Peyer's patch (tissue), 4 donors: ENCODE results near the gene STARD3NL. TPM values are rescaled to one million over a fixed set of nuclear protein-coding genes. Genes with fewer than 3 reads are reported as not detected.
A peak's percentile ranks its signal among the peaks of the same experiment; 100 is the strongest.

Experiments
- DNase-seq, 3 donors: peaks; one replicate each; pipeline ENCODE4 v3.0.0-alpha.2; 2017 to 2019
- H3K27ac ChIP-seq, 4 donors: fragments of 200-600 bp; sonication (generic); one replicate each; pipeline ENCODE4 v1.5.1; 2016 to 2019
- H3K27me3 ChIP-seq, 2 donors: fragments of 200-600 bp; sonication (generic); one replicate each; pipeline ENCODE4 v1.5.1; 2019
- H3K36me3 ChIP-seq, 3 donors: fragments of 200-600 bp; sonication (generic); one replicate each; pipeline ENCODE4 v1.5.1; 2016 to 2019
- H3K4me1 ChIP-seq, 4 donors: fragments of 200-600 bp; sonication (generic); one replicate each; pipeline ENCODE4 v1.5.1; 2016 to 2019
- H3K4me3 ChIP-seq, 4 donors: fragments of 200-600 bp; sonication (generic); 1 replicate in 3 of 4; 2 replicates in 1 of 4; pipeline ENCODE4 v1.5.1; 2016 to 2019; ENCODE audit warnings: mild to moderate bottlenecking in 1 of 4
- H3K9me3 ChIP-seq, 4 donors: fragments of 200-600 bp; sonication (generic); one replicate each; pipeline ENCODE4 v1.5.1; 2016 to 2019; ENCODE audit warnings: mild to moderate bottlenecking in 1 of 4
- CTCF ChIP-seq, 6 experiments: fragments of 450-650 bp in 4 of 6; fragments of 200-600 bp in 2 of 6; sonication (generic) in 1 of 6; IDR thresholded peaks; one replicate each; pipeline ENCODE4 v1.5.1; 2017 to 2019; ENCODE audit warnings: antibody characterized with exemption in 6 of 6, mild to moderate bottlenecking in 3 of 6, moderate library complexity in 1 of 6
- POLR2A ChIP-seq, 2 donors: fragments of 450-650 bp; IDR thresholded peaks; one replicate each; pipeline ENCODE4 v1.5.1; 2017; ENCODE audit warnings: antibody characterized with exemption in 2 of 2, mild to moderate bottlenecking in 2 of 2, moderate library complexity in 2 of 2
- total RNA-seq, 4 donors: library from RNA; depleted of rRNA; stranded (reverse); fragments of >200 nt; gene quantifications; one replicate each; pipeline ENCODE4 v1.1.0, GENCODE V29; 2016

Gene STARD3NL
- total RNA-seq, 4 donors from 2014 or later: 18.9 to 47.1 (median 23.2) TPM

- Histone ChIP-seq H3K27me3 (no peaks in the 10 kb centered on the region), H3K27ac (peak overlapping the region; percentile 82 to 92 (median 88))
Observed at GRCh38 chr7:38177621-38178003, 433 bp upstream of the STARD3NL start.

DNA sequence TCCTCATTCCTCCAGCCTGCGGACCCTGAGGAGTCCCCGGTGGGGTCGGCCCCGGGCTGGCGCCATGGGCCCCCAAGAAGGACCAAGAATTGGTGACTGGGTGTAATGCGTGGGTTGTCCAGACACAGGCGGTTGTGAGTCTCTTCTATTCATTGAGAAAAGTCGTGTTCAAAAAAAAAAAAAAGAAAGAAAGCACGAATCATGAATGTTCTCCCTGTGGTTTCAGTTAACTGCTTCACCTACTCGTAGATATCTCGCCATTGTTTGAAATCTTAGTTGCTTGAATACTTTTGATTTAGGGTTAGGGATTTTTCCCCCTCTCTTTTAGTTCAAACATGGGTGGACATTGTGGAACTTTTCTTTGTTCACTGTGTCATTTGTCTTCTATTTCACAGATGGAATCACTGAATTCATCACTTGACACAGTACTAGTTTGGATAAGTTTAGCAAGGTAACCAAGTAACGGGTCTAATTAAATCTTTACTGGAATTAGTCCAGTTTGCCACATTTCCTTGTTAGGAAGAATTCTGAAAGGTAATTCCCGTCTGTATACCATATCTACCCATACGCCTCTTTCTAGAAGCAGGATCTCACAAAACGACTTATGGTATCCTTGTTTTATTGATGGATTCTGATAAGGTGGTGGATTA lies 775 bp downstream of the STARD3NL start:
- Histone ChIP-seq H3K27me3 (no peaks in the 10 kb centered on the region), H3K9me3 (no peaks in the 10 kb centered on the region), H3K4me1 (peaks cover 0 to 12% (median 2%) of the 10 kb centered on the region in 4 donors), H3K4me3 (peak overlapping the region; percentile 62 to 83 (median 77)), H3K36me3 (no peaks in the 10 kb centered on the region), H3K27ac (peak overlapping the region; percentile 82 to 92 (median 88))
- no peak for TF ChIP-seq POLR2A (IDR thresholded peaks at IDR 0.05)
- TF ChIP-seq CTCF (IDR thresholded peaks at IDR 0.05): no peak
- no peak for DNase-seq

More at GRCh38 chr7:38177621-38178003, 433 bp upstream of the STARD3NL start:
- TF ChIP-seq POLR2A (IDR thresholded peaks at IDR 0.05): peak in 1 of 2 donors; percentile 21
- no peak for TF ChIP-seq CTCF (IDR thresholded peaks at IDR 0.05)
- peaks cover 0 to 12% (median 2%) of the 10 kb centered on the region in 4 donors for H3K4me1 ChIP-seq
- H3K4me3 ChIP-seq: peak overlapping the region; percentile 62 to 83 (median 77)
- H3K36me3 ChIP-seq: no peaks in the 10 kb centered on the region
- DNase-seq: no peak
- H3K9me3 ChIP-seq: no peaks in the 10 kb centered on the region

DNA sequence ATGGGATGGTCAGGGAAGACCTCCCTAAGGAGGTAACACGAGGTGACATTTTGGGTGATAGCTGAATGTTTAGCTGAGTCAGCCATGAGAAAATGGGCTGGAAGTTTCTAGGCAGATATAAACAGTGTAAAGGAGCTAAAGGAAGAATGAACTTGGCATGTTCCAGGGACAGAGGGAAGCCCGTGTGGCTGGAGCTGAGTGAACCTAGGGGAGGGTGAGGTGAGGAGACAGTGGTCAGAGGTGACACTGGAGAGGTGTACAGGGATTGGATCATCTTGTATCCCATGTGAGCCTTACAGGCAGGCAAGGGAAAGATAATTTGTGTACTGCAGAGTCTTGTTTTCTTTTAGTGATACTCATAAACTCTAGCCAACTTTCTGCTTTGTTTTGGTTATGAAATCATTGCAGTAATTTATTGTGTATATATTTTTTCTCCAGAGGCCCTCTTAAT lies 1.8 kb downstream of the STARD3NL start:
- H3K27ac ChIP-seq: peak overlapping the region in 3 of 4 donors; percentile 8 to 92 (median 13)
- no peaks in the 10 kb centered on the region for H3K27me3 ChIP-seq
- H3K4me1 ChIP-seq: peaks cover 0 to 12% (median 2%) of the 10 kb centered on the region in 4 donors
- no peak for DNase-seq
- no peaks in the 10 kb centered on the region for H3K36me3 ChIP-seq
- no peak for TF ChIP-seq POLR2A (IDR thresholded peaks at IDR 0.05)
- TF ChIP-seq CTCF (IDR thresholded peaks at IDR 0.05): no peak
- H3K4me3 ChIP-seq: no peak overlapping the region
- H3K9me3 ChIP-seq: no peaks in the 10 kb centered on the region

- Histone ChIP-seq H3K27me3 (no peaks in the 10 kb centered on the region), H3K9me3 (no peaks in the 10 kb centered on the region), H3K36me3 (no peaks in the 10 kb centered on the region), H3K27ac (no peak overlapping the region), H3K4me3 (no peak overlapping the region), H3K4me1 (peaks cover 0 to 12% (median 2%) of the 10 kb centered on the region in 4 donors)
- TF ChIP-seq CTCF (IDR thresholded peaks at IDR 0.05) (no peak), POLR2A (IDR thresholded peaks at IDR 0.05) (no peak)
- no peak for DNase-seq
Observed at GRCh38 chr7:38181111-38181510, 3.1 kb downstream of the STARD3NL start.

DNA sequence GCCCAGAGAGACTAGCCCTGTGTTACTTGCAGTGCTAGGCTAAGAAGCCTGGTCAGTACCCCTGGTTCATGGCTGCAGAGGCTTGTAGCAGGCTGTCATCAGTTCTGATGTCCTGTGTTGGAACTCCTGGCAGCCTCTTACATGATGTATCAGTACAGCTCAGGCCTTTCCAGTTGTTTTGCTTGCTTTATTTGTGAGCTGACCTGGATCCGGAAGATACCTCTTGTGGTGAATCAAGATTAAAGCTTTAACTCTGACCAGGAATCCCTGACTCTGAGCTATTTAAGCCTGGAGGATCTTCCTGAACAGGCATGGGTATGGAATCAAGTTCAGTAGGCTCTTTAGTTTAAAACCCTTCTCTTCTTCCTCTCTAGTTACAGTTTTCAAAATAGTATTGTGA lies 4.4 kb downstream of the STARD3NL start:
- Histone ChIP-seq H3K9me3 (no peaks in the 10 kb centered on the region), H3K27ac (no peak overlapping the region), H3K27me3 (no peaks in the 10 kb centered on the region), H3K4me3 (no peak overlapping the region), H3K4me1 (peaks cover 0 to 12% (median 1%) of the 10 kb centered on the region in 4 donors), H3K36me3 (no peaks in the 10 kb centered on the region)
- DNase-seq: no peak
- no peak for TF ChIP-seq POLR2A (IDR thresholded peaks at IDR 0.05)
- no peak for TF ChIP-seq CTCF (IDR thresholded peaks at IDR 0.05)
